ENCODE data around the gene PI4K2A.
A peak's percentile ranks its signal among the peaks of the same experiment; 100 is the strongest.
"Not testable (repeated sequence)": the region's sequence is repeated elsewhere in the genome, so short reads cannot be mapped to it uniquely, and the experiment has no call there.

PI4K2A gene

DNA sequence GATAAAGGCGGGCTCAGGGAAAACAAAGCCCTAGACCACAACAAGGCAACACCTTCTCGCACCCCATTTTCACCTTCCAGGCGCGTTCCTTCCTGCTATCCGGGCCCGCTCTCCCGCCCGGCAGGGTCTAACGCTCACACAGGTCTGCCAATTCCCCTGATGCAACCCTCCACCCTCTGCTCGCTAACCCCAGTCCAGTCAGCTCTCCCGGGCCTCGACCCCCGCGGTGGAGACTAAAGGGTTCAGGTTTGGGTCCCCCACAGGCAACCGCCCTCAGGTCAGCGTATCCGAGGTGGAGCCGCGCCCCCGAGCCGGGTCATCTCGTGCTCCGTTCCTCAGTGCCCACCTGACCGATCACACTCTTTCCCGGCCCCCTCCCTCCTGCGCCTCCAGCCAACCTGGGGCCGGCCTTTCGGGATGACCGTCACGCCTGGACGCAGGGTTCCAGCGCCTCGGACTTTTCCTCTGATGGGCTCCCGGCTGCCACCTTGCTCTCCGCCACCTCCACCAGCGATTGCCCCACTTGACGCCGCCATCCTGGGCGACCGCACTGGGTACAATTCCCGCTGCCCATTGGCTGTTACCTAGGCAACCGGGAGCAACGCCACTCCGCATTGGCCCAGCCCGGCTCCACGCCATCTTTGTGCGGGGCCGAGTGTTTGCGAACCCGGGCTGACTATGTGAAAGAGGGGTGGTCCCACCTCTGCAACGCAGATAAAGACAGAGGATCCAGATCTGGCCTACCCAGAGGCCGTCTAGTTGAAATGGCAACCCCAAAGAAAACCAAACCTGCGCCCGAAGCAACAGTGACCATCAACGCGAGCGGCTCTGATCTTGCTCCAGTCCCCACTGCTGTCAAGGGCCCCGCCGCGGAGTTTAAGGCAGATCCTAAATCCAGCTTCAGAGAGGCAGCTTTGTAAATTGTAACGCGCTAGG is 7.3 kb upstream of the PI4K2A start, which contains the start of gene MORN4:
Gene MORN4, minus strand, starts transcription at position 552 of the 936 bp plus-strand sequence. CDS start 13,847 bp downstream, outside the sequence.
- ATAC-seq = peak; percentile 100

DNA sequence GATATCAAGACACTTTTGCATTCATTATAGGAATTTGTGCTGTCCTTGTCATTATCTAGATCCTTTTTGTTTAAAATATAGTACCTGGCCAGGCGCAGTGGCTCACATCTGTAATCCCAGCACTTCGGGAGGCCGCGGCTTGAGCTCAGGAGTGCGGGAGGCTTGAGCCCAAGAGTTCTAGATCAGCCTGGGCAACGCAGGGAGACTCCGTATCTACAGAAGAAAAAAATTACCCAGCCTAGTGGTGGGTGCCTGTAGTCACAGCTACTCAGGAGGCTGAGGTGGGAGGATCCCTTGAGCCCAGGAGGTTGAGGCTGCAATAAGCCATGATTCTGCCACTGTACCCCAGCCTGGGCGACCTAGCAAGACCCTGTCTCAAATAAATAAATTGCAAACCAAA is 6.5 kb upstream of the PI4K2A start:
- ATAC-seq = no peak

DNA sequence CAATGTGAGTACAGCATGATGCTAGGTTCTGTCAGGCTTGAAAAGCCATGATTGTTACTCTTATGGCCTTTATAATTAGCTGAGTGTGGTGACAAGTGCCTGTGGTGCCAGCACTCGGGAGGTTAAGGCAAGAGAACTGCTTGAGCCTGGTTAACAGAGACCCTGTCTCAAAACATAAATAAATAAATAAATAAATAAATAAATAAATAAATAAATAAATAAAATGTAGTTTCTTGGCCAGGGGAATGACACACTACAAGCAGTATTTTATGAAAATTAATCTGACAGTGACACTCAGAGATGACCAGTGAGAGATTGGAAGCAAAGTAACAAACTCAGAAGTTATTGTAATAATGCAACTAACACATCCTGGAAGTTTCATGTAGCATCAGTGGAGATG is 4.9 kb upstream of the PI4K2A start:
- no peak for ATAC-seq

DNA sequence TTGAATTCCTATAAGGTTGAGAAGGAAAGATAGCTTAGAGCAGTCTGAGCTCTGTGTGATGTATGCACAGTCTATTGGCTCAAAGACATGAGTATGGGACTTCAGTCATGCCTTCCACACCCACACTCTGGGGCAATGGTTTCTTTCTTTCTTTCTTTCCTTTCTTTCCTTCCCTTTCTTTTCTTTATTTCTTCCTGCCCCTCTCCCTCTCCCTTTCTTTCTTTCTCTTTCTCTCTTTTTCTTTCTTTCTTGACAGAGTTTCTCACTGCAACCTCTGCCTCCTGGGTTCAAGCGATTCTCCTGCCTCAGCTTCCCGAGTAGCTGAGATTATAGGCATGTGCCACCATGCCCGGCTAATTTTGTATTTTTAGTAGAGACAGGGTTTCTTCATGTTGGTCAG is 1.4 kb upstream of the PI4K2A start:
- not testable (repeated sequence) for ATAC-seq

GRCh38 chr10:97640868-97641811 is 669 bp downstream of the PI4K2A start:
- peak in 1 of 2 donors; percentile 11 for ATAC-seq

- not testable (repeated sequence) for ATAC-seq
Measured at GRCh38 chr10:97642471-97643159, 2.1 kb downstream of the PI4K2A start.

- ATAC-seq = no peak
Measured at GRCh38 chr10:97643441-97643985, 3.0 kb downstream of the PI4K2A start.

- ATAC-seq = no peak
Measured at GRCh38 chr10:97644936-97645335, 4.5 kb downstream of the PI4K2A start.

DNA sequence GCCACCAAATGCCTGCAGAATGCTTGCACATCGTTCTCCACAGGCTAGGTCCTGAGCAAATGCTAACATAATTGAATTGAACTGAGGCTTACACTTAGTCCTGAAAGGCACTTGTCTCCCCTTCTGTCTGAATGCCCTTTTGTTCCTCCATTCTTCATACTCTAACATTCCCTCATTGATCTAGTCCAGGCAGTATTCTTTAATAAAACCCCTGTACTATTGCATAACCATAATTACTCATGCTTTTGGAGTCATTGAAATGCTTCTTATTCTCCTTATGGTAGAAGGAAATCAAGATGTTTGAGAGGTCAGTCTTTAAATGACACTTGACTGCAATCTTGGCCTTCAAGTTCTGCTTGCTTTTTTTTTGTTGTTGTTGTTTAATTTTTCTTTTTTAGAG is 7.1 kb downstream of the PI4K2A start:
- no peak for ATAC-seq

GRCh38 chr10:97648562-97649404 is 8.3 kb downstream of the PI4K2A start:
- ATAC-seq = peak; percentile 99 to 100

GRCh38 chr10:97649405-97649750 is 8.9 kb downstream of the PI4K2A start:
- ATAC-seq = not testable (repeated sequence)

DNA sequence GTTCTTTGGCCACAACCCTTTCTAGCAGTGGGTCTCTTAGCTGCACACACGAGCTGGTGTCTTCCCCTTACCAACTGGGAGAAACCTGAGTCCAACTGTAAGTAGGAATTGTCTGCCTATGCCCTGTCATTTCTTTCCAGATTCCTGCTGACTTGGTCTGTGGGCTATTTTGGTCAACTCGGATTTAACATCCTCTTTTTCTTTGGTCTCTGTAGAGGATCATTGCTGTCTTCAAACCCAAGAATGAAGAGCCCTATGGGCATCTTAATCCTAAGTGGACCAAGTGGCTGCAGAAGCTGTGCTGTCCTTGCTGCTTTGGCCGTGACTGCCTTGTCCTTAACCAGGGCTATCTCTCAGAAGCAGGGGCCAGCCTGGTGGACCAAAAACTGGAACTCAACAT is 10.3 kb downstream of the PI4K2A start:
- ATAC-seq = no peak

DNA sequence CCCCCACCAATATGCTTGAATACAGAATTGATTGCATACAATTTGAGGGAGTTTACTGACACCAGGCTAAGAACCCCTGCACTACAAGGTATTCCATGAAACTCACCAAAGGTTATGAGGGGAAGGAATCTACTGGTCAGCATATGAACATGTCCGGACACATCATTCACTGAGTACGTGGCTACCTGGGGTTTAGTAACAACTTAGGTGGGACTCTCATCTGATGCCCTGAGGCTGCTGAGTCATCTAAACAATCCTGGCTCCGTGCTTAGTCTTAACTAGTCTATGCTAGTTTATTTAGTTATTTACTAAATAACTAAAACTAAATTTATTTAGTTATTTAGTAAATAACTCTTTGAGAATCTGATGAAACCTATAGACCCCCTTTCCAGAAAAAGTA is 11.3 kb downstream of the PI4K2A start:
- ATAC-seq = no peak

DNA sequence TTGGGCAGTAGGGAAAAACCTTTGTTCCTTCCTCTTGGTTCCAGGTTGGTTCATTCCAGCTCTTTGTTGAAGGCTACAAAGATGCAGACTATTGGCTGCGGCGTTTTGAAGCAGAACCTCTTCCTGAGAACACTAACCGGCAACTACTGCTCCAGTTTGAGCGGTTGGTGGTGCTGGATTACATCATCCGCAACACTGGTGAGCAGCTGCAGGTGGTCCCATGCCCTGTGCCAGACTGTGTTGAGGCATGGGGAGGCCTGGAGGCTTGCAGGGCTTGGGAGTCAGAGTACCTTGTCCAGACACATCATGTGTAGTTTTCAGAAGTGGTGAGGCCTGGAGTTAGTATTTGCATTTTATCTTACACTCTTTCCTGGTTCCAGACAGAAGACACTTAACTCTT is 16.3 kb downstream of the PI4K2A start:
- no peak for ATAC-seq

- no peak for ATAC-seq
Measured at GRCh38 chr10:97659589-97659988, 19.1 kb downstream of the PI4K2A start.

DNA sequence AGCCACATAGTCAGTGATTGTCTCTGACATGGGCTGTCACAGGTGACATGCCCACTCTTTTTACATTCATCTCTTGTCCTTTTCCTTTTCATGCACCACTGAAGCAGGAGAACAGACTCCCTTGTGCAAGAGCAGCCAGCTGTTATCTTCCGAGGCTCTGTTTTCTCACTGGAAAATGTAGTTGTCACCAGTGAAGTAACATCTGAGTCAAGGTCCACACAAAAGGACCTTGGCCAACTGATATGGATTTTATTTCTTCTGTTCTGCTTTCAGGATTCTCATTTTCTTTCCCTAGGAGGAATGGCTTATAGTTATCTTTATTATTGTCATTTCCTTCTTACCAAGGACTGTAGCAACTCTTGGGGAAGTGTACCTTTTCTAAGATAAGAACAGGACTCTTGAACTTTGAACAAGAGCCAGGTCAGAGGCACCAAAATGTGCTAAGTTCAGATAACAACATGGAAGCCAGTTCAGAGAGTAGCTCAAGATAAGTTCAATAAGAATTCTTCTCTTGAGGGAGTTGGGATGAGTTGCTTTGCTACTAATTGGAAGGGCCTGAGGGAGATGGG is 23.9 kb downstream of the PI4K2A start:
- no peak for ATAC-seq

DNA sequence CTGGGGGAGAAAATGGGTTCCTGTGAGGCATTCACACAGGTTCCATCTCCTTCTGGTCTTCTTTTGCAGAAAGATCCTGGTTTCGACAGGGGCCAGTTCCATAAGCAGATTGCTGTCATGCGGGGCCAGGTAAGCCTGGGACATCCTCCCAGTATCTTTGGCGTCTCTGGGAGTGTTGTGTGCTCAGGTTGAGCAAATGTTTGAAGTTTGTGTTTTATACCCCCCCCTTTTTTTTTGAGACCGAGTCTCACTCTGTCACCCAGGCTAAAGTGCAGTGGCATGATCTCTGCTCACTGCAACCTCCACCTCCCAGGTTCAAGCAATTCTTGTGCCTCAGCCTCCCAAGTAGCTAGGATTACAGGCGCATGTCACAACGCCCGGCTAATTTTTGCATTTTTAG is 26.5 kb downstream of the PI4K2A start:
- no peak for ATAC-seq

GRCh38 chr10:97667463-97667862 is 27.0 kb downstream of the PI4K2A start:
- no peak for ATAC-seq

DNA sequence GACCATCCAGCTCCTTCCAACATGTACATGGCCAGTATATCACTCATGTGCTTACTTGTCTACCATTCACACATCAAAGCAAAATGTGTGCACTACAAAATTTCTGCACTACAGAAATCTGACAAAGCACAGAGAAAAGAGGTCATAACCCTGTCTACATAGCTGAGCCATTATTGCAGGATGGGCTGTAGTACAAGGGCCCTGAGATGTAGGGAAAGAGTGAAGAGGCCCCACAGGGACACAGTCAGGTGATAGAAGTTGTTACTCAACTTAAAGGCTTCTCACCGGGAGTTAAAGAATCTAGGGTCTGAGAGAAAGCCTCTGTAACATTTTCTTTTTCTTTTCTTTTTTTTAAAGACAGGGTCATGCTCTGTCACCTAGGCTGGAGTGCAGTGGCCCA is 29.1 kb downstream of the PI4K2A start:
- no peak for ATAC-seq

- peak in 1 of 2 donors; percentile 55 for ATAC-seq
Measured at GRCh38 chr10:97673736-97674525, 33.5 kb downstream of the PI4K2A start.
